ENCODE measurements around the gene CELSR1. TPM values are rescaled to one million over a fixed set of nuclear protein-coding genes. Genes with fewer than 3 reads are reported as not detected.

Gene CELSR1
- total and polyA plus RNA-seq, 5 experiments from 2014 or later, result 0.19 to 1.2 (median 0.66) TPM

DNA sequence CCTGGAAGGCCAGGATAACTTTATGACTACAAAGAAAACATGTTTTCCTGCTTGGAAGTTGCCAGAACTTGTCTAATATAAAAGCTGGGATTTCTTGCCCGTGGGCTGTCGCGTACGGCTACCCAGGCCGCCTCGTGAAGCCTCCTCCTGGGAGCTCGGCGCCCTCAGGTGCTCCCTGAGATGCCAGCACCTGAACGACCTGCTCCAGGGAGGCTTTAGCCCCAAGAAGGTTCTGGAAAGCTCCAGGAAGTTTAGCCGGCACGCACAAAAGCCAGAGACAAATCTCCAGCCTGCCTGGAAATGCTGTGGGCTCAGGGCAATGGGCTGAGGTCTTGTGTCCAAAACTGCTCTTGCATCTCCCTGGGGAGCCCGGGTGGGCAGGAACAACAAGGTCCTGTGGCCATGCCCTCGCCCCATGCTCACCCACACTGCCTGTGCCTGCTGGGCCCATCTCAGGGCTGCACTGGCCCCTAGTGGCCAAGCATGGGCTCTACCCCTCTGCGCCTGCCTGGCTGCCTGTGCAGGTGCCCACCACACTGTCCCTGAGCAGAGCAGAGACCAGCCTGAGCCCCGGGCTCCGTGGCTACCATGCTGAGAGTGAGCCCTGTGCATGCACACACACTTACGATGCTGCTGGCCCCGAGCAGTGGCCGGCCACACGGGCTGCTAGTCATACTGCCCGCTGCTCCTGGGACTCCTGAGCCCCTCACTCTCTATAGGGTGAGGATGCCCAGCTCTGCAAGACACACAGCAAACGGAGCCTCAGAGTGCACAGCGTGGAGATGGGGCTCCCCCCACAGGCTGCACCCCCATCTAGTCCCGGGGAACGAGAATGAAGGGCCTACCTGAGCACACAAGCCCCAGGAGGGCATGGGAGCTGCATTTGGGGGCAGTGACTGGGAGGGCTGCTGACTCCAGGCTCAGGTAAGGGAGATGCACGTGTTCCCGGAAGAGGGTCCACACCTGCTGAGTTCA is 4.9 kb upstream of the CELSR1 start:
- peaks cover 11 to 53% (median 35%) of the 10 kb centered on the region in 5 donors for H3K27me3 Mint-ChIP-seq
- H3K27ac Mint-ChIP-seq, result peak overlapping the region in 1 of 10 donors; percentile 5
- POLR2A ChIA-PET, result no interaction called here
- ATAC-seq (peak; percentile 100), DNase-seq (peak; percentile 49 to 83 (median 66))
- no peaks in the 10 kb centered on the region for H3K9me3 Mint-ChIP-seq
- no peaks in the 10 kb centered on the region for H3K36me3 Mint-ChIP-seq
- H3K4me1 Mint-ChIP-seq, result peaks cover 0 to 12% (median 11%) of the 10 kb centered on the region in 4 donors
- H3K4me3 Mint-ChIP-seq, result no peak overlapping the region

DNA sequence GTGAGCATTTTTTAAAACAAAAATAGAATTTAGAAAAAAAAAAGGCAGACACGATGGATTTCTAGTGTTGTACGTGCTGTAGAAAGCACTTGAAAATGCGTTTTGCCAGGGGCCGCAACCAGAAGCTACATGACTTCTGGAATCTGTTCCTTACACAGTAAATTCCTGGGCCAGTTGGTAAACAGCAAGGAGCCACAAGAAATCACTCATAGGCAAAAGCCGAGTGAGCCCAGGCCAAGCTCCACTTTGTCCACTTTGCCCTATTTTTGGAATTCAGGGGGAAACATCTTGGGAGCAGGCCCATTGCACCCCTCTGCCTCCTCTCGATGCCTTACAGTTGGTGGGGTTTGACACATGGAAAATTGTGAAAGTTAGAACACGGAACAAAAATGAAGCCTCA is 4.1 kb upstream of the CELSR1 start:
- no peak overlapping the region for H3K27ac Mint-ChIP-seq
- H3K9me3 Mint-ChIP-seq, result no peaks in the 10 kb centered on the region
- no peak overlapping the region for H3K4me3 Mint-ChIP-seq
- peaks cover 0 to 12% (median 11%) of the 10 kb centered on the region in 4 donors for H3K4me1 Mint-ChIP-seq
- DNase-seq (peak in 1 of 10 donors; percentile 1), ATAC-seq (no peak)
- H3K27me3 Mint-ChIP-seq, result peaks cover 11 to 53% (median 35%) of the 10 kb centered on the region in 5 donors
- no peaks in the 10 kb centered on the region for H3K36me3 Mint-ChIP-seq
- POLR2A ChIA-PET, result no interaction called here

DNA sequence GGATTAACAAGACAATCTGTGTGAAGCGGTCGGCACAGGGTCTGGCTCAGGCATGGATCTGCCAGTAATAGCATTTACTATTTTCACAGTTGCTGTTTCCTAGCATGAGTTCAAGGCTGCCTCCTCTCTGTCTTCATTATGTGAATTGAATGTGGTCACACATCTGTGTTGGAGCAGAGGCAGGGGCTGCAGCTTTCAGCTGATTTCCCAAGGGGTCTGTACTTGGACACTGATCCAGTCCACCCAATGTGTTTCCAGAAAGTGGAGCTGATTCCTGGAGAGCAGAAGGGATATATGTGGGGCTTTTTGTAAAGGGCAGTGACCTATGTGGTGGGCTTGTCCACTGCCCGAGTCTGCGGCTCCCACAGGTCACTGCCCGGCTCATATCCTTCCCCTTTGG is 3.5 kb upstream of the CELSR1 start:
- no peaks in the 10 kb centered on the region for H3K9me3 Mint-ChIP-seq
- ATAC-seq (no peak), DNase-seq (peak in 1 of 10 donors; percentile 43)
- H3K4me3 Mint-ChIP-seq, result peak overlapping the region in 2 of 10 donors; percentile 9 to 29
- peaks cover 11 to 54% (median 35%) of the 10 kb centered on the region in 5 donors for H3K27me3 Mint-ChIP-seq
- peaks cover 0 to 12% (median 11%) of the 10 kb centered on the region in 4 donors for H3K4me1 Mint-ChIP-seq
- POLR2A ChIA-PET, result no interaction called here
- no peaks in the 10 kb centered on the region for H3K36me3 Mint-ChIP-seq
- H3K27ac Mint-ChIP-seq, result no peak overlapping the region

DNA sequence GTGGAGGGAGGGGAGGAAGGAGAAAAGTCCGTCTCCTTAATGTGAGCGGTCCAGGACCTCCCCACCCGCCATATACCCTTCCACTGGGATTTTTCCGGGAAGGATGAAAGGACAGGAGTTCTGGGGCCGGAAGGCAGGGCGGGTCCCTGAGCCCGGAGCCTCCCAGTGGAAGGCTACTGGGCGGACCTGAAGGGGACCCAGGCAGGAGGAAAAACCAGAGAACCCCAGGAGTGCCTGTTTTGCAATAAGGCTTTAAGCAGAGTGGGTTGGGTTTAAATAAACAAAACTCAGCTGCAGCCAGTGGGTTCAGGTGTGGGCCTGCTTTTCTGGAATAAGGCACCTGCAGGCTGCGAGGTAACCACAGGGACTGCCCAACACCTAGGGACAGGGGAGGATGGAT is 1.7 kb upstream of the CELSR1 start:
- ATAC-seq (no peak), DNase-seq (no peak)
- Mint-ChIP-seq H3K4me3 (peak overlapping the region in 5 of 10 donors; percentile 22 to 64 (median 43)), H3K9me3 (no peaks in the 10 kb centered on the region), H3K27me3 (peaks cover 13 to 65% (median 34%) of the 10 kb centered on the region in 5 donors), H3K36me3 (no peaks in the 10 kb centered on the region), H3K27ac (no peak overlapping the region), H3K4me1 (peaks cover 0 to 12% (median 11%) of the 10 kb centered on the region in 4 donors)
- POLR2A ChIA-PET, result no interaction called here

DNA sequence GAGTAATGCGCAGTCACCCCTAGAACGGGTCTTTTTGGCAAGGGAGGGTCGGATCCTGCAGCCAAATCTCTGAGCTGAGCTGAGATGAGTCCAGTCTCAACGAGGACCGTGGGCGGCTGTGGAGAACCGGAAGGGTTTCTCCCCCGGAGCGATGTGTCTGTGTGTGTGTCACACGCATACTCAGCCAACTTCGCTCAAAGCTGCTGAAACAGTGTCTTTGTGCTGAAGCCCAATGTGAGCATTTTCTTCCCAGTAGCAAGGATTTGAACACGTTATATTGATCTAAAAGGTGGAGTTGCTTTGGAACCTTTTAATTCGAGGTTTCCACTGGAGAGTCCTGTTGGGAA is 1.4 kb upstream of the CELSR1 start:
- H3K36me3 Mint-ChIP-seq, result no peaks in the 10 kb centered on the region
- H3K9me3 Mint-ChIP-seq, result no peaks in the 10 kb centered on the region
- peaks cover 13 to 65% (median 34%) of the 10 kb centered on the region in 5 donors for H3K27me3 Mint-ChIP-seq
- ATAC-seq (no peak), DNase-seq (no peak)
- peak overlapping the region in 7 of 10 donors; percentile 22 to 64 (median 43) for H3K4me3 Mint-ChIP-seq
- POLR2A ChIA-PET, result no interaction called here
- peaks cover 0 to 12% (median 11%) of the 10 kb centered on the region in 4 donors for H3K4me1 Mint-ChIP-seq
- H3K27ac Mint-ChIP-seq, result no peak overlapping the region

DNA sequence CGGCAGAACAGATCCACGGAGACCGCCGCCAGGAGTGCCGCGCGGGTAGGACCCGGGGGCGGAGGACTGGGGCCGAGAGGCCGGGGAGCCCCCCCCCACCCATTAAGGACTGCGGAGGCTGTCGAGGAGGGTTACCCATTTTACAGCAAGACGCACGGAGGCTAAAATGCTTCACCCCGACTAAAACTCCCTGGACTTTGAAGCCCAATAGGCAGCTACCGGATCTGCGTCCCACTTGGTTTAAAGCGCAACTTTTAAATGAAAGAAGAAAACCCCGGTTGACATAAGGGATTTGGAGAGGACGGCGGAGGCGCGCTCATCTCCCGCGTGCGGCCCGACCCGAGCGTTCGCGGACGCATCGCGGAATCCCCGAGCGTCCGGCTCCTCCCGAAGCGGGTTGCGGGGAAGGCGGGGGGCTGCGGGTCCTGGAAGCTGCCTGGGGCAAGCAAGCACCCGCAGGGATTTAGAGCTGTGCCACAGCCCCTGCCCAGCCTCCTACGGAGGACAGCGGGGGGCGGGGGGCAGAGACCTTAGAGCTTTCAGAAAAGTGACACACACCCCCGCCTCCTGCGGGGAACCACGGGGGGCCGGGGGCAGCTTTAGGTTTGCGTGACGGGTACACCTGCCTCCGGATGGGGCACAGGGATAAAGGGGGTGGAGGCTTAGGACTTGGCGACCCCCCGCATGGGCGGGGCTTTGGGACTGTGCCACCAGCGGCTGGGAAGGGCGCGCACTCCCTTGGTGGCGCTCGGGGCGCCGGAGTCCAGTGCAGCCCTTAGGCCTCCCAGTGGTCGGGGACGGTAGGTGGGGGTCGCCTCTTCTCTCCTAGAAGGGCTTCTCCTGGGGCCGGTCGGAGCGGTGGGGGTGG is 760 bp upstream of the CELSR1 start:
- peak overlapping the region in 9 of 10 donors; percentile 22 to 74 (median 42) for H3K4me3 Mint-ChIP-seq
- H3K9me3 Mint-ChIP-seq, result no peaks in the 10 kb centered on the region
- H3K36me3 Mint-ChIP-seq, result no peaks in the 10 kb centered on the region
- peak in 1 of 10 donors; percentile 50 for DNase-seq
- peaks cover 0 to 12% (median 11%) of the 10 kb centered on the region in 4 donors for H3K4me1 Mint-ChIP-seq
- POLR2A ChIA-PET, result no interaction called here
- ATAC-seq, result no peak
- peak overlapping the region in 1 of 10 donors; percentile 40 for H3K27ac Mint-ChIP-seq
- peaks cover 13 to 62% (median 30%) of the 10 kb centered on the region in 5 donors for H3K27me3 Mint-ChIP-seq

DNA sequence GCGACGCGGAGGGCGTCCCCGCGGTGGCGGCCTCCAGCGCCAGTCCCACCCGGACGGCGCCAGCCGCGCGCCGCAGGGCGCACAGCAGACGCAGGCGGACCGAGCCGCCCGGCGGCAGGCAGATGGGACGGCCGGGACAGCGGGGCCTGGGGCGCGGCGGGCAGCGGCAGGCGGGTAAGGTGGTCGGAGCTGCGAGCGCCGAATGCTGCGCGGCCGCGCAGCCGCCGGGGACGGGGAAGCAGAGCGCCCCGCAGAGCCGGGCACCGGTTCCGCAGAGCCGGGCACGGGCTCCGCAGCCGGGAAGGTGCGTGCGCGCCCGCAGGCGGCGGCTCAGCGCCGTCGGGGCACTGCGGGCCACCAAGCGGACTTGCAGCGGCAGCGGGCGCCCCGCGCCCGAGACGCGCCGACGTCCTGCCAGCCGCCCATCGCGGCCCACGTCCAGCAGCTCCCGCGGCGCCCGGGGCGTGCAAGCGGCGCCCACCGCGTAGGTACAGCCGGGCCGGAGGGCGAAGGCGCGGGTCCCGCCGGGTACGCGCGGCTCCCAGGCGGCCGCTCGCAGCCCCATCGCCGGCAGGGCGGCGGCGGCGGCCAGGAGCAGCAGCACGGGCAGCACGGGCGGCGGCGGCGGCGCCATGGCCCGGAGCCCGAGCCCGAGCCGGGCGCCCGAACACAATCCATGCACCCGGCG is 739 bp downstream of the CELSR1 start:
- H3K4me3 Mint-ChIP-seq, result no peak overlapping the region
- peaks cover 14 to 57% (median 23%) of the 10 kb centered on the region in 5 donors for H3K27me3 Mint-ChIP-seq
- ATAC-seq, result peak in 1 of 2 donors; percentile 30
- H3K36me3 Mint-ChIP-seq, result no peaks in the 10 kb centered on the region
- POLR2A ChIA-PET, result no interaction called here
- DNase-seq, result peak in 1 of 10 donors; percentile 9
- H3K9me3 Mint-ChIP-seq, result no peaks in the 10 kb centered on the region
- H3K4me1 Mint-ChIP-seq, result peaks cover 0 to 12% (median 11%) of the 10 kb centered on the region in 4 donors
- H3K27ac Mint-ChIP-seq, result no peak overlapping the region

DNA sequence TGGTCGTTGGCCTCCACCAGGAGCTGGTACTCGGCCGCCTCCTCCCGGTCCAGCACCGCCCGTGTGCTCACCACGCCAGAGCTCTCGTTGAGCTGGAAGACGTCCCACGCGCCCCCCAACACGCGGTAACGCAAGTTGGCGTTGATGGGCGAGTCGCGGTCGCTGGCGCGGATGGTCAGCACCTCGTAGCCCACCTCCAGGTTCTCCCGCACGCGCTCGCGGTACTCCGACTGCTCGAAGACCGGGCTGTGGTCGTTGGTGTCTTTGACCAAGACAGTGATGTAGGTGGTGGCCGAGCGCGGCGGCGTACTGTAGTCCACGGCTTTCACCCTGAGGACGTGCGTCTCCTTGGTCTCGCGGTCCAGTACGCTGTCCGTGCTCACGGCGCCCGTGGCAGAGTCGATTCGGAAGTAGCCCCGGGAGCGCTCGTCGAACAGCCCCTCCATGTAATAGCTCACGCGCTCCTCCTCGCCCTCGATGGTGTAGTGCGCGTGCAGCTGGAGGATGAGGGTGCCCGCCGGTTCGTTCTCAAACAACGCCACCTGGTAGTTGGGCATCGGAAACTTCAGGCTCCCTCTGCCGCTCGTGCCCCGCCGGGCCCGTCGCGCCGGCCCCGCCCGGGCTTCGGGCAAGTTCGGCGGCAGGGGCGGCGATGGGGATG is 1.4 kb downstream of the CELSR1 start:
- H3K4me1 Mint-ChIP-seq, result peaks cover 0 to 12% (median 11%) of the 10 kb centered on the region in 4 donors
- no peak overlapping the region for H3K27ac Mint-ChIP-seq
- peak overlapping the region in 3 of 10 donors; percentile 14 to 29 (median 22) for H3K4me3 Mint-ChIP-seq
- peaks cover 14 to 55% (median 22%) of the 10 kb centered on the region in 5 donors for H3K27me3 Mint-ChIP-seq
- POLR2A ChIA-PET, result no interaction called here
- no peaks in the 10 kb centered on the region for H3K36me3 Mint-ChIP-seq
- DNase-seq (peak in 1 of 10 donors; percentile 49), ATAC-seq (no peak)
- no peaks in the 10 kb centered on the region for H3K9me3 Mint-ChIP-seq

DNA sequence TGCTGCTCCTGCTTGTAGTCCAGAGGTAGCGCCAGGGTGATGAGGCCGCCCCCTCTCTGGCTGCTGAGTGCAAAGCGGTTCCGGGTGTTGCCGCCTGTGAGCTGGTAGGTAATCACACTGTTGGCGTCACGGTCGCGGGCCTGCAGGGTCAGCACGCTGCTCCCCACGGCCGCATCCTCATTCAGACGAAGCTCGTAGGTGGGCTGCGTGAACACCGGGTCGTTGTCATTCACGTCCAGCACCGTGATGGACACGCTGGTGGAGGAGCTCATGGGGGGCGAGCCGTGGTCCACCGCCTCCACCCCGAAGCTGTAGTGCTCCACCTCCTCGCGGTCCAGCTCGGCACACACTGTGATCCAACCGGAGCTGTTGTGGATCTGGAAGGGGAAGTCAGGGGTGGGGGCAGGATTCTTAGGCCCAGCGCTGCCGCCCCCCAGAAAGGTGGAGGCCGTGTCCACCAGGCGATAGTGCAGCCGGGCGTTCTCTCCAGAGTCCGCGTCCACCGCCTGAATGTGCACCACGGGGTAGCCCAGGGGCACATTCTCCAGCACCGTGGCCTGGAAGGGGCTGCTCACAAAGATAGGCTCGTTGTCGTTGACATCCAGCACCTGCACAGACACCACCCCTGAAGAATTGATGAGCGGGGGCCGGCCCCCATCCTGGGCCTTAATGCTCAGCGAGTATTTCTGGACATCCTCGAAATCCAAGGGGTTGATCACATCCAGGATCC is 2.4 kb downstream of the CELSR1 start:
- peak overlapping the region in 4 of 10 donors; percentile 18 to 32 (median 26) for H3K4me3 Mint-ChIP-seq
- no peaks in the 10 kb centered on the region for H3K36me3 Mint-ChIP-seq
- H3K9me3 Mint-ChIP-seq, result no peaks in the 10 kb centered on the region
- DNase-seq, result peak in 1 of 10 donors; percentile 46
- peaks cover 0 to 12% (median 11%) of the 10 kb centered on the region in 4 donors for H3K4me1 Mint-ChIP-seq
- ATAC-seq, result no peak
- POLR2A ChIA-PET, result no interaction called here
- peak overlapping the region in 1 of 10 donors; percentile 59 for H3K27ac Mint-ChIP-seq
- peaks cover 12 to 47% (median 19%) of the 10 kb centered on the region in 5 donors for H3K27me3 Mint-ChIP-seq

DNA sequence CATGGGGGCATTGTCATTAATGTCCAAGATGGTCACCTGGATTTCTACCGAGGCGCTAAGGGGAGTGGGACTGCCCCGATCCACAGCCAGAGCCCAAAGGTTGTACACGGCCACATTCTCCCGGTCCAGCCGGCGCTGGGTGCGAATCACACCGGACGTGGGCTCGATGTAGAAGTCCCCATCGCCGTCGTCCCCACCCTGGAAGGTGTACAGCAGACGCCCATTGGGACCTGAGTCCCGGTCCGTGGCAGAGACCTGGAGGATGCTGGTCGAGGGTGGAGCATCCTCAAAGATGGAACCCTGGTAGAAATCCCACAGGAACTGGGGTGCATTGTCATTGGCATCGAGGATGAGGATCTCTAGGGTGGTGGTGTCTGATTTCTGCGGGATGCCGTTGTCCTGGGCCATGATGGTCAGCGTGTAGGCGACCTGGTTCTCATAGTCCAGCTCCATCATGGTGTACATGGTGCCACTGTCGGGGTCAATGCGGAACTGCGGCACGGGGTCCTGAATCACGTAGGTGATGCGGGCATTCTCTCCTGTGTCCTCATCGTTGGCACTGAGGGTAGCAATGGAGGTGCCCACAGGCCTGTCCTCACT is 3.1 kb downstream of the CELSR1 start:
- DNase-seq (no peak), ATAC-seq (no peak)
- Mint-ChIP-seq H3K36me3 (no peaks in the 10 kb centered on the region), H3K4me3 (peak overlapping the region in 1 of 10 donors; percentile 45), H3K4me1 (peaks cover 0 to 12% (median 11%) of the 10 kb centered on the region in 4 donors), H3K9me3 (no peaks in the 10 kb centered on the region), H3K27ac (no peak overlapping the region), H3K27me3 (peaks cover 10 to 39% (median 14%) of the 10 kb centered on the region in 5 donors)
- POLR2A ChIA-PET, result no interaction called here

All from naive thymus-derived CD8-positive, alpha-beta T cell (primary cell).